ENCODE results near the gene CCDC85B. TPM values are rescaled to one million over a fixed set of nuclear protein-coding genes. Genes with fewer than 3 reads are reported as not detected.
A peak's percentile ranks its signal among the peaks of the same experiment; 100 is the strongest.

The CCDC85B gene
- polyA plus RNA-seq, 1 of the 3 experiments (the other 2 are of a cell fraction) = 52.8 TPM

DNA sequence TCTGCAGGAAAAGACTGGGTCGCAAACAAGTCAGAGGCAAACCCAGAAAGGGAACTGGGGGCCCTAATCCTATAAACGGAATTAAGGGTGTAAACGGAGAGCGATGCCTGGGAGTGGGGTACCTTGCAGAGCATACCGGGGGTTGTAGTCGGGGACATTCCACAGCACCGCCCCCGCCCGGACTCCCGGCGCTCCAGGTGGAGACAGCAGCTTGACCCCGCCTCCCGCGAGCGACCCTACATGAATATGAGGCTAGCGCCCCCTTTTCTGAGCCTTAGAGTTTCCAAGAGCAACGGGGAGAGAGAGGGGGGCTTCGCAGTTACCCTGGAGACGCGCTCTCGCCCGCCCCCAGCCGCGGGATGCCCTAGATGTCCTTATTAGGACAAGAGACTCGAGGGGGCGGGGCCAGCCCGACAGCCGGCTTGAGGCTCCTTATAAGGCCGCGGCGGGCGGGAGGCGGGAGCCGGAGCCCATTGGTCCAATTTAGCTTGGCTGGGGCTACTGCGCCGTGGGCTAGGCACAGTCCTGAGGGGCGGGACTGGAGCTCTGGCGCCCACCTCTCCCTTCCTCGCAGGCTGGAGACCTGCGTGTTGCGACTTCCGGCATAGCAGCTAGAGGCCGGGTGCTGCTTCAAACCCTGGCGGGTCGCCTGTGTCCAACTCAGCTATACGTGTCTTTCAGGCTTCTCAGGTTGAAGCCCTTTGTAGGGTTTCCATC lies 31.2 kb upstream of the CCDC85B start (continued):
- TF ChIP-seq, protein P1, sequence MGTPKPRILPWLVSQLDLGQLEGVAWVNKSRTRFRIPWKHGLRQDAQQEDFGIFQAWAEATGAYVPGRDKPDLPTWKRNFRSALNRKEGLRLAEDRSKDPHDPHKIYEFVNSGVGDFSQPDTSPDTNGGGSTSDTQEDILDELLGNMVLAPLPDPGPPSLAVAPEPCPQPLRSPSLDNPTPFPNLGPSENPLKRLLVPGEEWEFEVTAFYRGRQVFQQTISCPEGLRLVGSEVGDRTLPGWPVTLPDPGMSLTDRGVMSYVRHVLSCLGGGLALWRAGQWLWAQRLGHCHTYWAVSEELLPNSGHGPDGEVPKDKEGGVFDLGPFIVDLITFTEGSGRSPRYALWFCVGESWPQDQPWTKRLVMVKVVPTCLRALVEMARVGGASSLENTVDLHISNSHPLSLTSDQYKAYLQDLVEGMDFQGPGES (IDR thresholded peaks at IDR 0.05; ENCODE audit: low read depth, low read length) = no peak
- TF ChIP-seq ELF1 (IDR thresholded peaks at IDR 0.05) = peak; percentile 66

DNA sequence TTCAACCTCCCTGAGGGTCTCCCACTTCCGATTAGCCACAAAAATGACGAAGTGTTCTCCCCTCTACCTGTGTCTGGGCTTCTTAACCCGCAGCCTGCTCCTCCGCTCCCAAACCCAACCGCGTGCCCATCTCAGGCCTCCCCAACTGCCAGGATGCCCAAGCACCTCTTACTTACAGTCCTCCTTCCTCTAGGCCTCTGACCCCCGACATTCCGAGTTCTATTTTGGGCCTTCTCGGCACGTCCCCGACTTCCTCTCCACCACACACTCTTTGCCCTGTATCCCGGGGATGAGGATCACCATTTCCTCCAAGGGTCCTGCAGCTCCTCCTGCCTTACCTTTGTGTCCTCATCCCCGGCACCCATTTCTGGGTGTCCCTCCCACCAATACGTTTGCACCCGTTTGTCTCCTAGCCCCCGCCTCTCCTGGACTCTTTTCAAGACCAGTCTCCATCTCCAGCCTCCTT lies 30.6 kb upstream of the CCDC85B start:
- no peak for DNase-seq
- peak overlapping the region; percentile 64; the same call in 1 of the 2 replicates for H2AFZ ChIP-seq (ENCODE audit: low read depth)

More for the DNA sequence above, 30.6 kb upstream of the CCDC85B start:
- peak overlapping the region; percentile 99 for H3K4me2 ChIP-seq
- H3K79me2 ChIP-seq (ENCODE audit: insufficient read depth) = peaks cover 72% of the 10 kb centered on the region
- peaks cover 10 to 29% of the 10 kb centered on the region in 2 experiments for H3K4me1 ChIP-seq (ENCODE audit: control insufficient read depth in 1 of 2, insufficient read depth in 2 of 2, low read depth in 1 of 2, low read length in 1 of 2)
- WGBS (ENCODE audit: low lambda C conversion rate) = 6% methylated on average over 16 of the region's 16 CpGs
- H3K27me3 ChIP-seq (ENCODE audit: insufficient read depth) = no peaks in the 10 kb centered on the region
- peak overlapping the region; percentile 93 for H3K27ac ChIP-seq (ENCODE audit: low read depth in 2 of 2, low read length in 1 of 2)
- H3K36me3 ChIP-seq (replicated peaks in 1 of 2; ENCODE audit: control insufficient read depth in 1 of 2, insufficient read depth in 2 of 2, low read length in 1 of 2) = peaks cover 28 to 51% of the 10 kb centered on the region in 2 experiments
- no peaks in the 10 kb centered on the region for H3K9me3 ChIP-seq
- H3K9ac ChIP-seq = peak overlapping the region; percentile 86
- peak overlapping the region; percentile 97 to 99 for H3K4me3 ChIP-seq (ENCODE audit: low read depth in 2 of 2, low read length in 1 of 2)
- H3K9me2 ChIP-seq = no peaks in the 10 kb centered on the region
- ChIA-PET POLR2A (interaction anchor here (0.6 to 5.0 kb wide), 14 partner anchors 9 to 1081 kb away, joined by 3 to 59 read pairs (median 5); partner anchors contain the start of genes BANF1, CCDC85B, CTSW and EIF1AD), CTCF (interaction anchor here (0.7 to 18.4 kb wide), 24 partner anchors 9 to 318 kb away, joined by 3 to 374 read pairs (median 4); partner anchors contain the start of genes BANF1, C11orf68, CCDC85B and CTSW)
- TF ChIP-seq, protein P1 (IDR thresholded peaks at IDR 0.05; ENCODE audit: low read depth, low read length) = no peak
- no peak for TF ChIP-seq POLR2AphosphoS5 (IDR thresholded peaks at IDR 0.05; ENCODE audit: low read depth, low read length)
- TF ChIP-seq SIN3A (IDR thresholded peaks at IDR 0.05; ENCODE audit: borderline replicate concordance, low read depth, low read length) = no peak
- TF ChIP-seq, protein P2, sequence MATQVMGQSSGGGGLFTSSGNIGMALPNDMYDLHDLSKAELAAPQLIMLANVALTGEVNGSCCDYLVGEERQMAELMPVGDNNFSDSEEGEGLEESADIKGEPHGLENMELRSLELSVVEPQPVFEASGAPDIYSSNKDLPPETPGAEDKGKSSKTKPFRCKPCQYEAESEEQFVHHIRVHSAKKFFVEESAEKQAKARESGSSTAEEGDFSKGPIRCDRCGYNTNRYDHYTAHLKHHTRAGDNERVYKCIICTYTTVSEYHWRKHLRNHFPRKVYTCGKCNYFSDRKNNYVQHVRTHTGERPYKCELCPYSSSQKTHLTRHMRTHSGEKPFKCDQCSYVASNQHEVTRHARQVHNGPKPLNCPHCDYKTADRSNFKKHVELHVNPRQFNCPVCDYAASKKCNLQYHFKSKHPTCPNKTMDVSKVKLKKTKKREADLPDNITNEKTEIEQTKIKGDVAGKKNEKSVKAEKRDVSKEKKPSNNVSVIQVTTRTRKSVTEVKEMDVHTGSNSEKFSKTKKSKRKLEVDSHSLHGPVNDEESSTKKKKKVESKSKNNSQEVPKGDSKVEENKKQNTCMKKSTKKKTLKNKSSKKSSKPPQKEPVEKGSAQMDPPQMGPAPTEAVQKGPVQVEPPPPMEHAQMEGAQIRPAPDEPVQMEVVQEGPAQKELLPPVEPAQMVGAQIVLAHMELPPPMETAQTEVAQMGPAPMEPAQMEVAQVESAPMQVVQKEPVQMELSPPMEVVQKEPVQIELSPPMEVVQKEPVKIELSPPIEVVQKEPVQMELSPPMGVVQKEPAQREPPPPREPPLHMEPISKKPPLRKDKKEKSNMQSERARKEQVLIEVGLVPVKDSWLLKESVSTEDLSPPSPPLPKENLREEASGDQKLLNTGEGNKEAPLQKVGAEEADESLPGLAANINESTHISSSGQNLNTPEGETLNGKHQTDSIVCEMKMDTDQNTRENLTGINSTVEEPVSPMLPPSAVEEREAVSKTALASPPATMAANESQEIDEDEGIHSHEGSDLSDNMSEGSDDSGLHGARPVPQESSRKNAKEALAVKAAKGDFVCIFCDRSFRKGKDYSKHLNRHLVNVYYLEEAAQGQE (IDR thresholded peaks at IDR 0.05; ENCODE audit: low read depth, low read length) = no peak
- no peak for TF ChIP-seq SMC3 (IDR thresholded peaks at IDR 0.05; ENCODE audit: low read depth, low read length)
- TF ChIP-seq TEAD4 (IDR thresholded peaks at IDR 0.05; ENCODE audit: borderline replicate concordance, insufficient read depth) = no peak
- TF ChIP-seq FOSL2 (IDR thresholded peaks at IDR 0.05; ENCODE audit: borderline replicate concordance, low read depth) = no peak
- TF ChIP-seq, protein P3, sequence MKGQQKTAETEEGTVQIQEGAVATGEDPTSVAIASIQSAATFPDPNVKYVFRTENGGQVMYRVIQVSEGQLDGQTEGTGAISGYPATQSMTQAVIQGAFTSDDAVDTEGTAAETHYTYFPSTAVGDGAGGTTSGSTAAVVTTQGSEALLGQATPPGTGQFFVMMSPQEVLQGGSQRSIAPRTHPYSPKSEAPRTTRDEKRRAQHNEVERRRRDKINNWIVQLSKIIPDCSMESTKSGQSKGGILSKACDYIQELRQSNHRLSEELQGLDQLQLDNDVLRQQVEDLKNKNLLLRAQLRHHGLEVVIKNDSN (IDR thresholded peaks at IDR 0.05; ENCODE audit: borderline replicate concordance, low read depth) = no peak
- no peak for TF ChIP-seq FOXJ3 (CRISPR knock-in tag; IDR thresholded peaks at IDR 0.05)
- no peak for TF ChIP-seq RXRA (IDR thresholded peaks at IDR 0.05; ENCODE audit: borderline replicate concordance, low read depth)
- TF ChIP-seq CHD2 (IDR thresholded peaks at IDR 0.05; ENCODE audit: low read length, partially characterized antibody) = no peak
- no peak for TF ChIP-seq GABPA (IDR thresholded peaks at IDR 0.05; ENCODE audit: low read depth)
- TF ChIP-seq YY1 (IDR thresholded peaks at IDR 0.05; ENCODE audit: low read depth) = no peak
- TF ChIP-seq EZH2phosphoT487 (IDR thresholded peaks at IDR 0.05; ENCODE audit: borderline replicate concordance, low read depth) = no peak
- no peak for TF ChIP-seq NFIC (IDR thresholded peaks at IDR 0.05; ENCODE audit: borderline replicate concordance)
- peaks cover 27% of the 10 kb centered on the region for H4K20me1 ChIP-seq (ENCODE audit: insufficient read depth)
- peaks cover 44% of the 10 kb centered on the region for H3F3A ChIP-seq (replicated peaks; ENCODE audit: insufficient read depth)

Measured in SK-N-SH (cell line).